HG02852 (cell line): Measurements from ENCODE around the gene GAR1.
"Not testable (repeated sequence)": the region's sequence is repeated elsewhere in the genome, so short reads cannot be mapped to it uniquely, and the experiment has no call there.

Experiments used
- ATAC-seq: cut with Tn5 transposase; IDR thresholded peaks from one replicate; pipeline ENCODE4 v1.9.1; 2021; ENCODE audit warnings: mild to moderate bottlenecking, moderate library complexity; ENCODE audit not compliant: unreplicated experiment

Gene GAR1

DNA sequence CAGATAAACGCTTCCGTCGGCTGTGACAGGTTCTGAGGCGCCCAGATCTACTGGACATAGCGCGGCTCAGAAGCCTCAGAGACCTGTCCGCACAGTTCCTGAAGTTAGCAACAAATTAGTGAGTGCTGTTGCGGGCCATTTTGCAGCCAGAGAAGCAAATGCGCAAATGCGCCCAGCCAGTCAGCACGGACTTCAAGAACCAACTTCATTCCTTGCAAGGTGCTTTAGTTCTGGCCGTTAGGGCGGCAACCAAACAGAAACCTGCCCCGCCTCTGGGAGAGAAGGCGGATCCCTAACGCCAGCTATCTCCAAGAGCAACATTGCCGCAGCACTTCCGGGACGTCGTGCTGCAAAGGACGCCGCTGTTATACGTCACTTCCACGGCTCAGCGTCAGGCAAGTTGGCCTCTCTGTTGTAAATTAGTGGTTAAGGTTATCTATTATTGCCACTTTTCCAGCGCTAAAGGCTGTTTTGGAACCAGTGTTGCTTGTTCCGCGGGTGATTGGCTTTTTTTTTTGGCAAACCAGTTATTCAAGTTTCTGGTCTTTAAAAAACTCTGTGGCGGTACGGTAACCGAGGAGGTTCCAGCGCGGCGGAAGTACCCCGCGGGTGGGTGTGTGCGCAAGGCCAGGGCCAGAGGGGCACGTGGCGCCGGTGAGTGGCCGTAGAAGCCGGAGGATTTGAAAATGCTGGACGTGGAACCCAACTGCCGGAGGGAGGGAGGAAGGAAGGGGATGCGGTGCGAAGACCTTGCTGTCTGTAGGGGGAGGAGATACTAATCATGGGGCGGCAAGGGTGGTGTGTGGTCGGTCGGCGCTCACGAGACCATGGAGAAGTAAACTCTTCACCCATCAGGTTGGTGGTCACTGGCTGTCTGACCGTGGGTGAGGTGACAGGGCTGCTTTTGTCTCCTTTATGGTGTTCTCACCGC lies at the start of gene GAR1:
GAR1 (plus strand) TSS at position 612 of the 931 bp plus-strand sequence. CDS start 403 bp downstream, outside the sequence.
- ATAC-seq = peak; percentile 99

DNA sequence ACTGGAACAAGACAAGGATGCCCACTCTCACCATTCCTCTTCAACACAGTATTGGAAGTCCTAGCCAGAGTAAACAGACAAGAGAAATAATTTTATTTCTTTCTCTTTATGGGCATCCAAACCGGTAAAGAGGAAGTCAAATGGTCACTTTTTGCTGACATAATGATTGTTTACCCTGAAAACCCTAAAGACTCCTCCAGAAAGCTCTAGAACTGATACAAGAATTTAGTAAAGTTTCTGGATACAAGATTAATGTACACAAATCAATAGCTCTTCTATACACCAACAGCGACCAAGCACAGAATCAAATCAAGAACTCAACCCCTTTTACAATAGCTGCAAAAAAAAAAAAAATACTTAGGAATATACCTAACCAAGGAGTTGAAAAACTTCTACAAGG lies 33.5 kb upstream of the GAR1 start:
- not testable (repeated sequence) for ATAC-seq

- ATAC-seq = no peak
These were observed 28.7 kb upstream of the GAR1 start for GRCh38 chr4:109786846-109787245.

- no peak for ATAC-seq
These were observed 27.8 kb upstream of the GAR1 start for GRCh38 chr4:109787807-109788206.

GRCh38 chr4:109795059-109795458 lies 20.5 kb upstream of the GAR1 start:
- ATAC-seq = no peak

GRCh38 chr4:109798866-109799265 lies 16.7 kb upstream of the GAR1 start:
- ATAC-seq = no peak

DNA sequence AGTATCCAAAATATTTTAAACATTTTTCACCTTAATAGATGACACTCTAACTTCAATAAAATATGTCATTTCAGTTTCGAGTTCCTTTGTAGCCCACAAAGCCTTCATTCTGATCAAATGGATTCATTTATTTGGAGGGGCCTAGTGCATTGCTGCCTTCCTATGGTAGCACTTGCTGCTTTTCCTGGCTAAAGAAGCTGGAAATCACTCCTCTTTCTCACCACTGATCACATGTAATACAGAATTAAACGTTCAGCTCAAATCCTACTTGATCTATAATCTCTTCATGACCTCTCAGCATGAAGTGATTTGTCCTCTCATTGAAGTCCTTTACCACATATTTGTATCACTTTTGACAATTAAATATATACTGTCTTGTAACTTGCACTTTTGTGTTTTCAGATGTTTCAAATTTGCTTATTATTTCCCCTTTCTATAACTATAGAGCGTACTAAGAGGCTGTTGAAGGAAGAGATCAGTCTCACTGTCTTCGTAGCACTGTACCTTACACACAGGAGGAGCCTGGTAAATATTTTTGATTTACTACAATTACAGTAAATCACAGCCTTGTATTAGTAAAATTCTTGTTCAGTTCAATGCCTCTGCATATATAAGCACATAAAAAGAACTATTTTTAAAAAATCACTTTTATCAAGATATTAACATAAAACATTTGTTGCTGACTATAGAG lies 14.3 kb upstream of the GAR1 start:
- no peak for ATAC-seq

DNA sequence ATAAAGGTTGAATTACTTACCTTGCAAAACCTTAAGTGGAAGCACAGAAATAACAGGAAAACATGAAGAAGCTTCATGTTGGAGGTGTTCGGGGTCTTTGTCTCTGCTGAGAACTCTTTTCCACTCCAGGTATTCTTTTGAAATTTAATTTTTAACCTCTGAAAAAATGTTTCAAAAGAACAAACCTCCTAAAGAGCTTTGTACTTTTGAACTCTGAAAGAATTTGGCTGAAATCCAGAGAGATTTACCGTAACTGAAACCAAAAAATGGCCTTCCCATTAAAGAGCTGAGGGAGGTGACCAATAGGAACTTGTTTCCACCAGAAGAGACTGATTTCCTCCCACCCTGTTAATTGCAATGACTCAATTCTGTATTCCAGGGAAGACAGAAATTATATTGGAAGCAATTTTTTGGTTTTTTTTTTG lies 13.7 kb upstream of the GAR1 start, which contains the start of gene CFI:
CFI (minus strand) TSS at position 105 of the 425 bp plus-strand sequence; CDS start at position 77, 28 bp downstream.
- ATAC-seq = no peak

DNA sequence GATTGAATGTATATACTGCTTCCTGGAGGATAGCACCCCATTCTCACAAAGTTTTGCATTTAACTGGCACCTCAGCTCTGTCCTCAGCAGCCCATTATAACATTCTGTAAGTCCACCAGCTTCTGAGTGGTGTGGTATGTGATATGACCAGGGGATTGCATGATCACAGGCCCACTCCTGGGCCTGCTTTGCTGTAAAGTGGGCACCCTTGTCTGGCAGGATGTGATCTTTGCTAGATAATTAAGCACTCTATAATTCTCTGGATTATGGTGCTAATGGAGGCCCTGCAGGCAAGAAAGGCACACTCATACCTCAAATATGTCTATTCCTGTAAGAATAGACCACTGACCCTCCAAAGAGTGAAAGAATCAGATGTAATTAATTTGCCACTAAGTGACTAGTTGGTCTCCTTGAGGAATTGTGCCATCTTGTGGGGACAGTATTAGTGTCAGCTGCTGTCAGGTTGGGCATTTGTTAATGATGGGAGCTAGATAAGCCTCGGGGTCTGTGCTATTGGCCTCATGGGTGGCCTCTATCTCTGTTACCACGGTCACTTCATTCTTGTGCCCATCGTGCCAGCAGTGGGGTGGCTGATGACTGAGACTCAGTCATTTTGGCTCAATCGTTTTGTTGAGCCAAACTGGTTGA lies 11.5 kb upstream of the GAR1 start:
- ATAC-seq = peak; percentile 61

- ATAC-seq = no peak
These were observed 5.9 kb upstream of the GAR1 start for GRCh38 chr4:109809655-109810054.

- ATAC-seq = no peak
These were observed 4.8 kb upstream of the GAR1 start for GRCh38 chr4:109810552-109811387.

DNA sequence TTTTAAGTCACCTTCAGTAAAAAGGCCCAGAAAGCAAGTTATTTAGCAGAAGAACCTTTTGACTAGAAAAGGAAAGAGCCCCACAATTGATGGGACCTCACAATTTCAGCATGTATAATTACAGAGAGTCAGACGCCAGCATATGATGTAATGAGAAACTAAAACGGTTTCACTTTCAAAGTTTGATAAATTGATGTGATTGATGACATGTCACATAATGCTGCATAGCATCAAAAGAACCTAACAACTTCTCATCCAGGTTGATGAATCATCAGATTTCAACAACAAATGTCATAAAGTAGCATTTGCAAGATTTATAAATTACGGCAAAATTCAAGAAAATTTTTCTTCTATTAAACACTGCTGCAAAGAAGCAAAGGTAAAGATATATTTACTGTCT lies 3.9 kb upstream of the GAR1 start:
- ATAC-seq = no peak

DNA sequence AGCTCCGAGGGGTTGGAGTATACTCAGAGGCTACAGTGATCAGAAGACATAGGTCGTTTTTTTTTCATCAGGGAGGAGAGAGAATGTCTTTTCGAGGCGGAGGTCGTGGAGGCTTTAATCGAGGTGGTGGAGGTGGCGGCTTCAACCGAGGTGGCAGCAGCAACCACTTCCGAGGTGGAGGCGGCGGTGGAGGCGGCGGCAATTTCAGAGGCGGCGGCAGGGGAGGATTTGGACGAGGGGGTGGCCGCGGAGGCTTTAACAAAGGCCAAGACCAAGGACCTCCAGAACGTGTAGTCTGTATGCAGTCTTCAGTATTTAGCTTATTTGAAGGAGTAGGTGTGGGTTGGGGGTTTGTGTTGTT lies 500 bp downstream of the GAR1 start:
- ATAC-seq = no peak

GRCh38 chr4:109816894-109817293 lies 1.3 kb downstream of the GAR1 start:
- ATAC-seq = no peak

- ATAC-seq = no peak
These were observed 2.7 kb downstream of the GAR1 start for GRCh38 chr4:109818268-109818667.

- no peak for ATAC-seq
These were observed 5.0 kb downstream of the GAR1 start for GRCh38 chr4:109820563-109820962.

DNA sequence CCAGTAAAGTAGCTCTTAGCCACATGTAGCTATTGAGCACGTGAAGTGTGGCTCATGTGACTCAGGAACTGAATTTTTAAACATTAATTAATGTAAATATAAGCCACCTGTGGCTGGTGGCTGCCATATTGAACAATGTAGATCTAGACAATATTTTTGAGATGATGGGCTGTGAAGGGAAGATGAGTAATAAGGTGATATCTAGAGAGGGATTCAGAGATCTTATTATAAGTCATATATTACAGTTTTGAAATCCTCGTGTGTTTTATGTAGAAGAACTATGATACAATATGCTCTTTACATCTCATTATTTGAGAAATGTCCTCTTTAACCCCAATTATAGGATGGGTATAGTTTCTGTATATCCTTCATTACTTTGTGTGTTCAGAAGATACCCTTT lies 5.6 kb downstream of the GAR1 start:
- ATAC-seq = no peak

DNA sequence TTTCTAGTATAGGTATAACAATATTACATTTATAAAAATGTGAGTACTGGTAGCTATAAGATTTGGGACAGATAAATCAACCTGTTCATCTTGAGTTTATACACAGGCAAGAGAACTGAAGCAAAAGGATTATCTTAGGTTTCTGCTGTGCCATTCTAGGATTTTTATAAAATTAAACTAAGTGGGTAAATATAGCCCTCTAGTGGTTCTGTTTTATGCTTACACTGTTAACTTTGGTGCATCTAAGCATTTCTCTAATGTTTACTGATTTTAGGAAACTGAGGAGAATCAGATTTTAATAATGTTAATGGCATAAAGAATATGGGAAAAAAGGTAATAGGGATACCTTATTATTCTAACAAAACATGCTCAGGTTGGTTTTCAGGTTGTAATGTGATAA lies 11.2 kb downstream of the GAR1 start:
- ATAC-seq = no peak

DNA sequence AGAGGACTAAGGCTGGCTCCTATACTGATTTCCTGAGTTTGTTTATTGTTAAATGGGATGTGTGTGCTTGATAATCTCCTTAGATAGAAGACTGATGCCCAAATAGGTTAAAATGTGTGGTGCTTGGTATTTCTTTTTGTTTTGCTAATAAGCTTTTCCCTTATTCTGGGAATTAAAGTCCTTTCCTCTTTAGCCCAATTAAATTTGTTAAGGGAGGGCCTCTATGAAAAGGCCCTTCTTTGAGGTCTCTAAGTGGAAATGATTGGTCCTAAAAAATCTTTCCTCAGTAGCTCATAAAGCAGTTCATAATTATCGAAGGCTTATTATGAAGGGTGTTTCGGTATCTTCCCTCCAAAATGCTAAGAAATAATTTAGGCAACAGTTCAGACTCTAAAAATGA lies 12.1 kb downstream of the GAR1 start, which contains the start of gene RRH:
RRH (plus strand) TSS at position 301 of the 400 bp plus-strand sequence; CDS start at position 357, 56 bp downstream.
- no peak for ATAC-seq

DNA sequence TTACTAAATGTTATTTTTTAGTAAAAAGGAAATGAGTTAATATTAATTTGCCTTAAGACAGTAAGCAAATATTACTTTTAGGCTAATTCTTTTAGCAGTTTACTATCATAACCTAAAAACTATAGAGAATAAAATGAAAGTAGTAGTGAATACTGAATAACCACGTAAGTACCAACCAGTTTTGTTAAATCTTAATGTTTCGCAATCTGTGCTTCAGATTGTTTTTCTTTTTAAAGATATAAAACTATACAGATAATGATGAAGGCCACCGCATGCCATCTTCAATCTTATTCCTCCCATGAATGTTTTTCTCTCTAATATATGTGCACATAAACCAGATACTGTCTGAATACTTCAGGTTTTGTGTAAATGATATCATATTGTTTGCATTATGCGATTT lies 18.2 kb downstream of the GAR1 start:
- no peak for ATAC-seq
